Measurements from ENCODE around the gene LRMDA. TPM values are rescaled to one million over a fixed set of nuclear protein-coding genes. Genes with fewer than 3 reads are reported as not detected.

The LRMDA gene
- total and polyA plus RNA-seq, 2 of the 4 experiments (the other 2 are of a cell fraction) = 0.07 TPM; not detected in 1

- Histone ChIP-seq H3K36me3 (ENCODE audit: control insufficient read depth, insufficient read depth, low read length) (no peaks in the 10 kb centered on the region), H3K14ac (replicated peaks; ENCODE audit: low read depth, low read length) (no peak overlapping the region), H4K20me1 (ENCODE audit: insufficient read depth, low read length) (no peaks in the 10 kb centered on the region), H3K18ac (ENCODE audit: low read depth, low read length) (no peak overlapping the region), H2BK5ac (ENCODE audit: low read depth, low read length, poor library complexity, severe bottlenecking) (no peak overlapping the region), H3K4me3 (ENCODE audit: insufficient read depth, low read depth, low read length) (no peak overlapping the region), H3K4me2 (ENCODE audit: low read depth, low read length) (no peak overlapping the region), H3K79me1 (ENCODE audit: low read depth in 1 of 2, low read length in 2 of 2) (no peaks in the 10 kb centered on the region), H2AK9ac (replicated peaks; ENCODE audit: low read depth, low read length, poor library complexity) (no peak overlapping the region), H2AFZ (replicated peaks; ENCODE audit: low read length, poor library complexity) (no peak overlapping the region), H3K56ac (ENCODE audit: extremely low read depth, insufficient read depth, low read length) (no peak overlapping the region), H3K9me3 (ENCODE audit: control insufficient read depth, insufficient read depth, low read length) (no peaks in the 10 kb centered on the region), H3K4ac (ENCODE audit: low read depth, low read length) (no peak overlapping the region), H2BK20ac (ENCODE audit: low read depth, low read length) (no peak overlapping the region), H3K9ac (ENCODE audit: low read depth, low read length) (no peak overlapping the region), H2BK15ac (ENCODE audit: low read depth, low read length) (no peak overlapping the region), H2AK5ac (ENCODE audit: low read depth, low read length) (no peak overlapping the region), H2BK120ac (ENCODE audit: low read depth, low read length) (no peak overlapping the region), H4K5ac (ENCODE audit: low read depth, low read length) (no peak overlapping the region), H4K91ac (ENCODE audit: insufficient read depth, low read depth, low read length) (no peak overlapping the region), H3K27ac (ENCODE audit: insufficient read depth, low read length) (no peak overlapping the region), H3K4me1 (ENCODE audit: control insufficient read depth, insufficient read depth, low read length) (peaks cover 2% of the 10 kb centered on the region; the same call in 1 of the 2 replicates), H3K9me1 (ENCODE audit: insufficient read depth, low read length) (no peaks in the 10 kb centered on the region), H3K27me3 (ENCODE audit: control insufficient read depth, insufficient read depth, low read length) (peaks cover 4% of the 10 kb centered on the region; the same call in 1 of the 2 replicates), H3K23ac (ENCODE audit: low read depth, low read length) (no peak overlapping the region), H4K8ac (ENCODE audit: low read depth in 2 of 2, low read length in 2 of 2) (no peak overlapping the region)
- 80% methylated on average over 1 of the region's 4 CpGs; no CpG with 5 or more reads in 1 of the 2 experiments for WGBS, 2 experiments (ENCODE audit: extremely low coverage in 2 of 2, insufficient read length in 1 of 2)
- ATAC-seq (ENCODE audit: low read depth) (no peak), DNase-seq (no peak)
- ChIA-PET POLR2A (ENCODE audit: unreplicated experiment) (no interaction called here), CTCF (interaction anchor here (0.6 kb wide), 1 partner anchor 808 kb away, joined by 7 read pairs; no protein-coding TSS in a partner anchor)
- BruUV-seq (replicated peaks) = no TSS peak
- dilution Hi-C loops (cut with HindIII; ENCODE audit: low sequenced_read_pairs, unreplicated experiment) (no loop called here), in situ Hi-C loops (cut with MboI; ENCODE audit: low sequenced_read_pairs) (no loop called here), intact Hi-C loops (cut with micrococcal nuclease) (no loop called here)
- TF ChIP-seq RFX5 (IDR thresholded peaks at IDR 0.05; ENCODE audit: low read depth, low read length) = no peak
- TF ChIP-seq MAFK (IDR thresholded peaks at IDR 0.05; ENCODE audit: low read depth, low read length) = no peak
- no peak for TF ChIP-seq RAD21 (IDR thresholded peaks at IDR 0.05; ENCODE audit: low read length)
- no peak for TF ChIP-seq POLR2A (IDR thresholded peaks at IDR 0.05; ENCODE audit: low read depth, low read length)
- TF ChIP-seq CEBPB (IDR thresholded peaks at IDR 0.05; ENCODE audit: low read depth, low read length) = no peak
- no peak for TF ChIP-seq CHD1 (IDR thresholded peaks at IDR 0.05; ENCODE audit: low read depth, low read length)
- TF ChIP-seq NFE2L2 (IDR thresholded peaks at IDR 0.05; ENCODE audit: low read depth, low read length) = no peak
- no peak for TF ChIP-seq USF2 (IDR thresholded peaks at IDR 0.05; ENCODE audit: low read depth, low read length)
- TF ChIP-seq RCOR1 (IDR thresholded peaks at IDR 0.05; ENCODE audit: insufficient replicate concordance, low read length) = no peak
- no peak for TF ChIP-seq MXI1 (IDR thresholded peaks at IDR 0.05; ENCODE audit: borderline replicate concordance, low read depth, low read length)
- TF ChIP-seq FOS (IDR thresholded peaks at IDR 0.05; ENCODE audit: low read depth, low read length) = no peak
- TF ChIP-seq ELK1 (IDR thresholded peaks at IDR 0.05; ENCODE audit: borderline replicate concordance, low read depth, low read length) = no peak
- no peak for TF ChIP-seq CTCF (conservative IDR thresholded peaks at IDR 0.05; ENCODE audit: low read depth, low read length)
- no peak for TF ChIP-seq BHLHE40 (IDR thresholded peaks at IDR 0.05; ENCODE audit: low read depth, low read length)
- no peak for TF ChIP-seq MAZ (IDR thresholded peaks at IDR 0.05; ENCODE audit: borderline replicate concordance, low read depth, low read length)
Measured at GRCh38 chr10:75495434-75496190, 64.2 kb downstream of the LRMDA start.

All from IMR-90 (cell line).